Fibroblast of pulmonary artery (primary cell): ENCODE results near the gene KAT2B.
"Not testable (repeated sequence)": the region's sequence is repeated elsewhere in the genome, so short reads cannot be mapped to it uniquely, and the experiment has no call there.

ENCODE experiments used
- DNase-seq: peaks from one replicate; pipeline ENCODE4 v3.0.0-alpha.2; 2010; ENCODE audit warnings: low read depth
- H3K4me3 ChIP-seq: replicated peaks from 2 replicates; pipeline ENCODE4 v1.5.1; 2011; ENCODE audit warnings: low read depth, mild to moderate bottlenecking, control low read depth, low read length, moderate library complexity
- TF ChIP-seq, protein P1 (sequence below): IDR thresholded peaks from 2 replicates; pipeline ENCODE4 v1.5.1; 2011; ENCODE audit warnings: mild to moderate bottlenecking, control low read depth, low read length, inconsistent platforms; ENCODE audit errors: missing control alignments

The KAT2B gene

GRCh38 chr3:20013396-20013795 is 26.9 kb upstream of the KAT2B start:
- DNase-seq: no peak
- TF ChIP-seq, protein P1, sequence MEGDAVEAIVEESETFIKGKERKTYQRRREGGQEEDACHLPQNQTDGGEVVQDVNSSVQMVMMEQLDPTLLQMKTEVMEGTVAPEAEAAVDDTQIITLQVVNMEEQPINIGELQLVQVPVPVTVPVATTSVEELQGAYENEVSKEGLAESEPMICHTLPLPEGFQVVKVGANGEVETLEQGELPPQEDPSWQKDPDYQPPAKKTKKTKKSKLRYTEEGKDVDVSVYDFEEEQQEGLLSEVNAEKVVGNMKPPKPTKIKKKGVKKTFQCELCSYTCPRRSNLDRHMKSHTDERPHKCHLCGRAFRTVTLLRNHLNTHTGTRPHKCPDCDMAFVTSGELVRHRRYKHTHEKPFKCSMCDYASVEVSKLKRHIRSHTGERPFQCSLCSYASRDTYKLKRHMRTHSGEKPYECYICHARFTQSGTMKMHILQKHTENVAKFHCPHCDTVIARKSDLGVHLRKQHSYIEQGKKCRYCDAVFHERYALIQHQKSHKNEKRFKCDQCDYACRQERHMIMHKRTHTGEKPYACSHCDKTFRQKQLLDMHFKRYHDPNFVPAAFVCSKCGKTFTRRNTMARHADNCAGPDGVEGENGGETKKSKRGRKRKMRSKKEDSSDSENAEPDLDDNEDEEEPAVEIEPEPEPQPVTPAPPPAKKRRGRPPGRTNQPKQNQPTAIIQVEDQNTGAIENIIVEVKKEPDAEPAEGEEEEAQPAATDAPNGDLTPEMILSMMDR: no peak
- no peak overlapping the region for H3K4me3 ChIP-seq

DNA sequence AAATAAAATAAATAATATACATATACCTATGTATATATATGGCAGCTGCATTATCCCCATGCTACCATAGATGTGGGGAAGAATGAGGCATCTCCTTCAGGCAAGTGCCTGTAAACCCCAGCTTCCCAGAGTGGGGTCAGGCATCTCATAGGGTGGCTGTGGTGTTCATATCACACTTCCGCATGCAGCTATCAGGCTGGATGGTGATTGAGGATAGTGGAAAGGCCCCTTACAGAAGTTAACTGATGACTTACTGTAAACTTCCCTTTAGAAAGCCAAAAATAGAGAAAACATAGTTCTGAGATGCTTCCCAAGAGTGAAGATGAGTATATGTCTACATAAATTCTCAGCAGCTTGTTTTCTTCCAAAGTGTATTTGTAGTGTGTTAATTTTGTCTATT is 24.7 kb upstream of the KAT2B start:
- TF ChIP-seq, protein P1: no peak
- no peak for DNase-seq
- no peak overlapping the region for H3K4me3 ChIP-seq

GRCh38 chr3:20016076-20016475 is 24.2 kb upstream of the KAT2B start:
- not testable (repeated sequence) for H3K4me3 ChIP-seq, DNase-seq

DNA sequence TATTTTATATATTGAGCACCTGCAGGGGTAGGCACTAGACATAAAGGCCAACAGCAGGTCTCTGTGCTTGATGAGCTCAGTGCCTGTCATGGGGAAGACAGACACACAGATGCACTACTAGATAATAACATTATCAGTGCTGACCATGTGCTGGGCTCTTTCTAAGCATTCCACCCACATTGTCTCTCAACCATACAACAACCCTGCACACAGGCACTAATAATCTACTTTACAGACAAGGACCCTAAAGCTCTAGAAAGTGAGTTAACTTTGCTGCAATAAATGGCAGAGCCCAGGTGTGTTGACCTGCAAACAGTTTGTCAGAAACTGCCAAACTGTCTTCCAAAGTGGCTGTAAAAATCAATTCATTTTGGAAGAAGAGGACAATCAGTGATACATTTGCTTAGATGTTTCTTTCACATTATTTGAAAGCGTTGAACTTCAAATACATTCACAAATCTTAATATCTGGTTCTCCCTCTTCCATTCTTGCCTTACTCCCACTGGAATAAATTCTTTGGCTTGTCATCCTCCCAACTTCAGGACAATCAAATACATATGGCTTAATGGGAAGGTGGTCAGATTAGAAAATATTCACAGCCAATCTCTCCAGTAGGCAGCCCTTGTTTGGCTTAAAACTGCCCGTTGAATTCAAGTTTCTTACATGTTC is 17.2 kb upstream of the KAT2B start:
- TF ChIP-seq, protein P1: no peak
- no peak overlapping the region for H3K4me3 ChIP-seq
- DNase-seq: no peak

DNA sequence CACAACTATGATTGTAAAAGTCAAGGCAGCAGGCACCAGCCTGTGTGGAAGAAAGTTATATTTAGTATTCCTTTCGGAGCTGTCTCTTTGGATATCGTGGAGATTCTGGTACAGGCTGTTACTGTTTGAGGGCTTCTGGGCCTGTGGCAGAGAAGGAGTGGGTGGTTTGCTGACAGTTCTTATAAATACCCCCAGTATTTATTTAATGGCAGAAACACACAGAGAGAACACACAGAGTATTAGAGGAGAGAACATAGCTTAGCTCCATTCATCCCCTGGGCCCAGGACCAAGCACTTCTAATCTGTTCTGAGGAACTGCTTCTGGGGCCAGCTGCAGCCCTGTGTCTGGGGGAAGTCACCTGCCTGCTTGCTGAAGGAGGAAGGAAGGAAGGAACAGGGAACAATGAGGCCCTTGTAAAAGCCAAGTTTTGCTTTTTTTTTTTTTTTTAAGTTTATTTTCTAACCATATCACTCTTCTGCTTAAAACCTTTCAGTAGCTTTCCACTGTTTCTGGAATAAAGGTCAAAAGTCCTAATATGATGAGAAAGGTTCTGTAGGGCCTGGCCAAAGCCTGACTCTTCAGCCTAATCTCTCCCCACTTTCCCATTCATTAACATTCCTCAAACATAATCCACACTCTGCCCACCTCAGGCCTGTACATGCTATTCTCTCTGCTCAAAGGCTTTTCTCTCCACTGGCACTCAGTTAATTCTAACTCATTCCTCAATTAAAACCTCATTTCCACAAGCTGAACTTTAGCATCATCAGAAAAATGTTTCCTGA is 16.4 kb upstream of the KAT2B start:
- no peak for DNase-seq
- TF ChIP-seq, protein P1: no peak
- no peak overlapping the region for H3K4me3 ChIP-seq

GRCh38 chr3:20027136-20027535 is 13.1 kb upstream of the KAT2B start:
- DNase-seq: no peak
- H3K4me3 ChIP-seq: no peak overlapping the region
- TF ChIP-seq, protein P1: no peak

GRCh38 chr3:20028905-20029331 is 11.3 kb upstream of the KAT2B start:
- DNase-seq: no peak
- TF ChIP-seq, protein P1: no peak
- H3K4me3 ChIP-seq: no peak overlapping the region

DNA sequence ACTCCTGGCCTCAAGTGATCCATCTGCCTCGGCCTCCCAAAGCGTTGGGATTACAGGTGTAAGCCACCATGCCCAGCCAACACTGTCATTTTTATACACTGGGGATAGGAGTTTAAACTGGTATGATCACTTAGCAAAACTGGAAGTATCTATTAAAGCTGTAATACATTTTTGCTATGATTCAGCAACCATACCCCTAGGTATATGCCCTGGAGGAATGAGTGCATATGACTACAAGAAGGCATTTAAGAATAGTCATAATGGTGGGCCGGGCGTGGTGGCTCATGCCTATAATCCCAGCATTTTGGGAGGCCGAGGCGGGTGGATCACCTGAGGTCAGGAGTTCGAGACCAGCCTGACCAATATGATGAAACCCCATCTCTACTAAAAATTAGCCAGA is 8.3 kb upstream of the KAT2B start:
- not testable (repeated sequence) for H3K4me3 ChIP-seq, DNase-seq
